Measurements from ENCODE around the gene SEC61A2.
"Not testable (repeated sequence)": the region's sequence is repeated elsewhere in the genome, so short reads cannot be mapped to it uniquely, and the experiment has no call there.

SEC61A2 gene

DNA sequence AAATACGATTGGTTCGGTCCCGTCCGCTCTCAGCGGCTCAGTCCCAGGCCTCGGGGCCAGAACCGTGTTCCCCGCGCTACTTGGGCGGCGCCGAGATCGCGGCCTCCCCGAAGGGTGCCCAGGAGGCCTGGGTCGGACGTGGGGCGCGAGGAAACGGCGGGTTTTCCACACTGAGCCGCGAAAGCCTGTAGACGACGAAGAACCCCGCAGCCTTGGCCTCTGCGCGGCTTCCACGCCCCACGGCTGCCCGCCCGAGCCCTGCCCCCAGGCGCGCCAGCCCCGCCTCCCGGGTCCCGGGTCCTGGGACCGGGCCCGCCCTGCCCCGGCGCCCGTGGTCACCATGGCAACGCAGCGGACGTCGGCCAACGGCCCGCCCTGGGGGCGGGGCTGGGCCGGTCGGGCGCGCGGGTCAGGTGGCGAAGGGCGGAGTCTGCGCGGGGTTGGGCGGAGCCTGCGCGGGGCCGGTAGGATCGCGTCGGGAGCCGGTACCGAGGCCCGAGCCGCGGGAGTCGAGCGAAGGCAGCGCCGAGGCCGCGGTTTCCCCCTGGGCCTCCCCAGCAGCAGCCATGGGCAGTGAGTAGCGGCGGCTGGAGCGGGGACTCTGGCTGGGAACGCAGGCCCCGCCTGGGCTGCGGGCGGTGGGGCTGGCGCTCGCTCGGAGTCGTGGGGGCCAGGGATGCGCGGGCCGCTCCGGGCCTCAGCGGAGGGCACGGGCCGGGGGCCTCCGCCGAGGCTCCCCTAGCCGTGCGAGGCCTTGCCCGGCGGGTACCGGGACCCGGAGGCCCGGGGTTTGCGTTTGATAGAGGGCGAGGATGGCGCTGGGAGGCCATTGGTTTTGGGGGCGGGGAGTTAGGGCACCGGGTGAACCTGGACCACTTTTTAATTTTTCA is at the start of gene SEC61A2:
SEC61A2 (plus strand) TSS at position 456 of the 890 bp plus-strand sequence; CDS start at position 567, 111 bp downstream.
- DNase-seq: peak; percentile 66

DNA sequence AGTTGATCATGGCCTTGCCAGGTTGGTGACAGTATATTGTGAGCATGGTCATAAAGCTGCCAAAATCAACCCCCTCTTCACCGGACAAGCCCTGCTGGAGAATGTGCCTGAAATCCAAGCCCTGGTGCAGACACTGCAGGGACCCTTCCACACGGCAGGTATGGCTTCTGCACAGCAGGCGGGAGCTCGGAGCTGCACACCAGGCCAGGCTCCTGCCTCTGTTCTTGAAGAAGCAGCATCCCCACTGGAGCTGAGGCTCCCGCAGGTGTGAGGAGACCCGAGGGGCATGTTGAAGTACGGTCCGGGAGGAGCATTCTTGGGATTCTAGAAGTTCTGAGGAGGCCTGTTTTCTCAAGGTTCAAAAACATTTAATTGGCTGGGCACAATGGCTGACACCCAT is 48.0 kb upstream of the SEC61A2 start:
- DNase-seq: no peak

DNA sequence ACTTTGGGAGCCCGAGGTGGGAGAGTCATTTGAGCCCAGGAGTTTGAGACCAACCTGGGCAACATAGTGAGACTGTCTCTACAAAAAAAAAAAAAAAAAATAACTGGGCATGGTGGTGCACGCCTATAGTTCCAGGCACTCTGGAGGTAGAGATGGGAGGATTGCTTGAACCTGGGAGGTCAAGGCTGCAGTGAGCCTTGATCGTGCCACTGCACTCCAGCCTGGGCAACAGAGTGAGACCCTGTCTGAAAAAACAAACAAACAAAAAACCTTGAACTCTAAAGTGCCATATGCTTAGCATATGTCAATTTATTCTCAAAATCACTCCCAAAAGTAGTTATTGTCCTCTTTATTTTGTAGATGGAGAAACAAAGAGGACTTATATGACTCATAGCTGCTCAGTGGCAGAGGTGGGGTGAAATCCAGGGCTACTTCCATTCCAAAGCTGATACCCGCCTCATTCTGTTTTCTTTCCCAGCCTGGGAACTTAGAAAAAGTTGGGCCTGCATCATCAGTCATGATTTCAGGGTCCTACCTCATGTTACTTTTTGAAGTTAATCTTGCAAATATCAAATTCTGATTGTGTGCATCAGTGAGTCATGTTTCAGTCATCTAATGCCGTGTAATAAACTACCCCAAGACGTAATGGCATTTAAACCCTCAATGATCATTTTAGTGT is 47.5 kb upstream of the SEC61A2 start:
- no peak for DNase-seq

DNA sequence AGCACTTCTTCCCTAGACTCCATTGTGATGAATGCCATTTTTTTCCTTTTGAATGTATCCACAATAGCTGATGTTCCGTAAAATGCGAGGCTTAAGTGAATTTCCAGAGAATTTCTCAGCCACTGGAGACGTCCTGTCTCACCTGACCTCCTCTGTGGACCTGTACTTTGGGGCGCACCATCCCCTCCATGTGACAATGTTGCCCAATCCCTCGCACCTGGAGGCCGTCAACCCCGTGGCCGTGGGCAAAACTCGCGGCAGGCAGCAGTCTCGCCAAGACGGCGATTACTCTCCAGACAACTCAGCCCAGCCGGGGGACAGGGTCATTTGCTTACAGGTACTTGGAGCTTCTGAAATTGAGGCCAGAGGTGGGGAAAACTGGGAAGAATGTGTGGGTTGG is 40.6 kb upstream of the SEC61A2 start:
- no peak for DNase-seq

DNA sequence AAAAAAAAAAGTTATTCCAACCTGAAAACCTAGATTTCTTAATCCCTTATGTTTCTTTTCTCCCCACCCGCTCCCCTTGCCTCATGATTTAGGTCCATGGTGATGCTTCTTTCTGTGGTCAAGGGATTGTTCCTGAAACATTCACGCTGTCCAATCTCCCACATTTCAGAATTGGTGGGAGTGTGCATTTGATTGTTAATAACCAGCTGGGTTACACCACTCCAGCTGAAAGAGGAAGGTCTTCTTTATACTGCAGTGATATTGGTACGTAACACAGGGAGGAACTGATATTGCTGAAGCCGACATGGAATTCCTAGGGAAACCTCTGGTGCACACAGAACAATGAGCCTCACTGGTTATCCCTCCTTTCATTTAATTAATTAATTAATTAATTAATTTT is 38.1 kb upstream of the SEC61A2 start:
- no peak for DNase-seq

DNA sequence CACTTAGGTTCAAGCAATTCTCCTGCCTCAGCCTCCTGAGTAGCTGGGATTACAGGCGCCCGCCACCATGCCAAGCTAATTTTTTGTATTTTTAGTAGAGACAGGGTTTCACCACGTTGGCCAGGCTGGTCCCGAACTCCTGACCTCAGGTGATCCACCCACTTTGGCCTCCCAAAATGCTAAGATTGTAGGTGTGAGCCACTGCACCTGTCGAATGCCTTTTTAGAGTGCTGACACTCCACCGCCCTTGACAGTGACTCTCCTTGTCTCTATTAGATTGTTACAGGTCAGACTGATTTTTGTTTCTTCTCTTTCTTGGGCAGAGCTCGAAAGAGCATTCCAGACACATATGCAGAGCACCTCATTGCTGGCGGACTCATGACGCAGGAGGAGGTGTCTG is 32.1 kb upstream of the SEC61A2 start:
- not testable (repeated sequence) for DNase-seq

DNA sequence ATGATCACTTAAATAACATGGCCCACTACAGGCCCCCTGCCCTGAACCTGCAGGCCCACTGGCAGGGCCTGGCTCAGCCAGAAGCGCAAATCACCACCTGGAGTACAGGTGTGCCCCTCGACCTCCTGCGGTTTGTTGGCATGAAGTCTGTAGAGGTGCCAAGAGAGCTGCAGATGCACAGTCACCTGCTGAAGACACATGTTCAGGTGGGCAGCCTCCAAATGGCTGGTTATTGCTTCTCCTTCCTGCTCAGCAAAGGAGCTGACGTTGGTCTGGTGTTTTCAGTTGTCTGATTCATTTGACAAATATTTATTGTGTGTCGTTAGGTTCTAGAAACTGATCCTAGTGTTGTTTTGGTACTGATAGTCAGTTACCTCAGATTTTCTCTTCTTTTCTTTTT is 31.7 kb upstream of the SEC61A2 start:
- no peak for DNase-seq

DNA sequence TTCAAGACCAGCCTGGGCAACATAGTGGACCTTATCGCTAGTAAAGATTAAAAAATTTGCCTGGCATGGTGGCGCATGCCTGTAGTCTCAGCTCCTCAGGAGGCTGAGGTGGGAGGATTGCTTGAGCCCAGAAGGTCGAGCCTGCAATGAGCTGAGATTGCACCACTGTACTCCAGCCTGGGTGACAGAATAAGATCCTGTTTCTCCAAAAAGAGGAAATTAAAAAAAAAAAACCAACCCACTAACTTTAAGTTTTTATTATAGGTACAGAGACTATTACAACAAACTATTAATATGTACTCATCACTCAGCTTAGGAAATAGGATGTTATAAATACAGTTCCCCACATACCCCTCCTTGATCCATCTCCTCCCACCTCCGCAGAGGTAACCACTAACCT is 30.5 kb upstream of the SEC61A2 start:
- no peak for DNase-seq

DNA sequence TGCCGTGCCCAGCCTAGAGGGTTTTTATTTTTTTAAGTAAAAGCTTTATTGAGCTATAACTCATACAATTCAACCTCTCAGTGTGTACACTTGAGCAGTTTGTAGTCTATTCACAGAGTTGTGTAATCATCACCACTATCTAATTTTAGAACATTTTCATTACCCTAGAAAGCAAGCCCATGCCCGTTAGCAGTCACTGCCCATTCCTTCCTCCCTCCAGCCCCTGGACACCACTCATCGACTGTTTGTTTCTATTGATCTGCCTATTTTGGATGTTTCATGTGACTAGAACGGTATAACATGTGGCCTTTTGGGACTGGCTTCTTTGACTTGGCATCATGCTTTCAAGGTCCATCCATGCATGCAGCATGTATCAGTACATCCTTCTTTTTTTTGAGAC is 25.7 kb upstream of the SEC61A2 start:
- no peak for DNase-seq

DNA sequence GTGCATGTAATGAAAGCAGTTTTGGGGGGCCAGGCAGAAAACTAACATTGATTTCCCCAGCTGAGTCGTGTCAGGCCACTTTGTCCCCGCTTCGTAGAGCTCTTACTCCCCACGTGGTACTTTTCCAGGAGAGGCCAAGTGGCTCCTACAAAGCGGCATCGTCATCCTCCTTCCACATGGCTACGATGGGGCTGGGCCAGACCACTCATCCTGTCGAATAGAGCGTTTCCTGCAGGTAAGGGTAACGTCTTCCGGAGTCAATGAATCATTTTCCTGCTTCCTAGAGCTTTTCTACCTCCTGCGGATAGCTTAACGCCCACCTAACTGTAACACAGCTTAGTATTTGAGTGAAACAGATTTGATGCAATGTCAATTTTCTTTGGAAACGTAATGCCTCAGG is 21.7 kb upstream of the SEC61A2 start:
- DNase-seq: no peak

DNA sequence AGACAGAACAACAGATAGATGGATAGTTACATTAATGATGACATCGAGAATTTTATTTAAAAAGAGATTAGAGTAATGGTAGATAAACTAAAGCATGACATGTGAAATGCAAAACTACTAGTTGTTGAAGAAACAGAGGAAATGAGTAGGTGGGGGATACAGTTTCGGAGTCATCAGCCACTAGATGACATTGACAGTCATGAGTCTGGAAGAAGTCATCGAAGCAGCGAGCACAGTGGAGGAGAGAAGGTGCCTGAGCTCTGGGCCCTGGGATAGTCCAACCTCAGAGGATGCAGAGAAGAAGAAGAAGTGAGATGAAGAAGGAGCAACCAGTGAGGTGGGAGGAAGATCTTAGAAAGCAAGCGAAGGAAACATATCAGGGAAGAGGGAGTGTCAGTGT is 20.2 kb upstream of the SEC61A2 start:
- DNase-seq: no peak

DNA sequence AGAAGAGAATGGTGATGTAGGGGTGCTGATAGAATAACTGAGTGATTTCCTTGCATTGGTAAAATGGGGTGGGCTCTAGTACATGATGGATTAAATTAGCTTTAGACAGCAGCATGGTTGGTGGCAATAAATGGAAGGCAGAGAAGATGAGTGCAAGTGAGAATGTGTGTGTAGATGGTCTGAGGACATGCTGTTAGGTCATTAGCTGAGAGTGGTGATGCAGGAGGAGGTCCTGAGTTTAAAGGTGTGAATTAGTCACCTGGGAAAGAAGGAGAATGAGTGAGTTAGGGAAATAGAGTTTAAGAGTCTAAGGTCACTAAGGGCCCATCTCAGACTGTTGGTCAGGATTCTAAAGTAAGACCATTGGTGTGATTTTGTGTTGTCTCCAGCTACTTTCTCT is 17.9 kb upstream of the SEC61A2 start:
- no peak for DNase-seq

DNA sequence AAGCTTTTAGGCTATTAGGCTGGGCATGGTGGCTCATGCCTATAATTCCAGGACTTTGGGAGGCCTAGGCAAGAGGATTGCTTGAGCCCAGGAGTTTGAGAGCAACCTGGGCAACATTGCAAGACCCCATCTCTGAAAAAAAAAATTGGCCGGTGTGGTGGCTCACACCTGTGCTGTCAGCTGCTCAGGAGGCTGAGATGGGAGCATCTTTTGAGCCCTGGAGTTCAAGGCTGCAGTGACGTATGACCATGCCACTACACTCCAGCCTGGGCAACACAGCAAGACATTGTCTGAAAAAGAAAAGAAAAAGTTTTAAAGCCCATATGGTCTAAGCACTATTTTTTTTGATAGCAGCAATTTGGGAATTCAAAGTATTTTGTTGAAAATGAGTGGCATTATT is 15.8 kb upstream of the SEC61A2 start:
- DNase-seq: no peak

DNA sequence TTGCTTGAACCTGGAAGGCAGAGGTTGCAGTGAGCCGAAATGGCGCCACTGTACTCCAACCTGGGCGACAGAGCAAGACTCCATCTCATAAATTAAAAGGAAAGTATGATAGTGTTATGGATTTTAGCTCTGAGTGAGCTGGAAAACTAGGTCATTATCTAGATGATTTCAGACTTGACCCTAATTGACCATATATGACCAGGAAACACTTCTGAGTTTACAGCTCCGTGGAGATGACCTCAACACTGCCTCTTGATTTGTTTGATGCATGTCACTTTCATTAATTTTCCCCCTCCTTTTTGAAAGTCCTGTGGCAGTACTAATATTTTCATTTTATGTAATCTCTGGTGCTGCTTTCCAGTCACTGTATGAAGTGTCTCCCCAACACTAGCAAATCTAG is 7.8 kb upstream of the SEC61A2 start:
- DNase-seq: no peak

DNA sequence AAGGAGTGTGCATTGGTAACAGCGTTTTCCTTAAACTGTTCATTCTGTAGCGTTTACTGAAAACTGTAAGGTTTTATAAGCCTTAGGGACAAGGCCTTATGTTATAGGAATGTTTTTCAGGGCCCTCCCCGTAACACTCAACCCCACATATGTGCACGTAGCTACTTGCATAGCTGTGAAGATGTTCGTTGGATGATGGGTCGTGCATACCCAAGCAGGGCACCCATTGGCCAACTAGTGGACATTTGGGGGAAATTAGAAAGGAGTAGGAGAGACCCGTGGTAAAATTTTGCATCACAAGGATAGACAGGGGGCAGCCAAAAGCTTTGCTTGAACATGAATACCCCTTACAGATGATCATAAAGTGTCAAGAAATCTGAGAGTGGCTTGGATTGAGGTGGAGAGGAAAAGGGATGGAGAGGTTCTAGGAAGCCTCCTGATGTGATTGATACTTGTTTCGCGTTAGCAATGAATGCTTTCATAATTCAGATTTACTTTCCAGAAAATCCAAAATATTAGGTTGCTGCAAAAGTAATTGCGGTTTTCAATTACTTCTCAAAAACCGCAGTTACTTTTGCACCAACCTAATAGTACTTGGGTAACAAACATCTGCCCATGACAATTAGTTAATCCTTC is 878 bp downstream of the SEC61A2 start:
- DNase-seq: no peak

DNA sequence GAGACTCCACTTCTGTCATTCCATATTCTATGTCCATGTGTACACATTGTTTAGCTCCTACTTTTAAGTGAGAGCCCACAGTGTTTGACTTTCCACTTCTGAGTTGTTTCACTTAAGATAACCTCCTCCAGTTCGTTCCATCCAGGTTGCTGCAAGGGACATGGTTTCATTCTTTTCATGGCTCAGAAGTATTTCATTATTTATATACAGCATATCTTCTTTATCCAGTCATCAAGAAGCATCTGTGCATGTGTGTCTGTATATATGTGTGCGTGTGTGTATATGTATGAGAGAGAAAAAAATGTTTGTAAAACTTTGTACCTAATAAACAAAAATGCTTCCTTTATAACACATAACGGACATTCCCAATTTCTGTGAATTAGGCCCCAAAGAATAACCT is 6.2 kb downstream of the SEC61A2 start:
- DNase-seq: no peak

DNA sequence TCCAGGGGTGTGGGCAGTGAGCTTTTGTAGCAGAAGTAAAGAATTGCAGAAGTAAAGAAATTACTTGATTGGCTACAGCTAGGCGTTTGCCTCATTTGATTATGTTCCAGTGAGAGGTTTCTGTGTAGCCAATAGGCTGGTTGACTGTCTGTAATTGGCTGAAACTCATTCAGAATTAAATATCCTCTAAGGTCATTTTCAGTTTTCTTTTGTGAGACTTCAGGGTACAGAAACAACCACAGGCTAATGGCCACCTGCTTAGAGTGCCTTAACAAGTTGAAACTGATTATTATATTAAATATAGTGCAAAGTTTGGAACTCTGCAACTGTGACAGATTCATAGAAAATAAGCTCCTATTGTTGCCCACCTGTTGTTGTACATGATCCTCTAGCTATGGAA is 10.6 kb downstream of the SEC61A2 start:
- DNase-seq: no peak

DNA sequence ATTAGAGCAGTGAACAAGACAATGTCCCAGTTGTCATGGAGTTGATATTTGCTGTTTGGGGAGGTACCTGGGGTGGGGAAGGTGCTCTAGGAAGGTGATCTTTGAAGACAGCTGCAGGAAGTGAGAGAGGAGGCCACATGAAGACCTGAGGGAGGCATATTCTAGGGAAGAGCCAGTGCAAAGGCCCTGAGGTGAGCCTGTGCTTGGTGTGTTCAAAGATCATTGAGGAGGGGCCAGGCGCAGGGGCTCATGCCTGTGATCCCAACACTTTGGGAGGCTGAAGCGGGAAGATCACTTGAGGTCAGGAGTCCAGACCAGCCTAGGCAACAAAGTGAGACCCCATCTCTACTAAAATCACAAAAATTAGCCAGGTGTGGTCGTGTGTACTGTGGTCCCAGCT is 15.1 kb downstream of the SEC61A2 start:
- DNase-seq: no peak

DNA sequence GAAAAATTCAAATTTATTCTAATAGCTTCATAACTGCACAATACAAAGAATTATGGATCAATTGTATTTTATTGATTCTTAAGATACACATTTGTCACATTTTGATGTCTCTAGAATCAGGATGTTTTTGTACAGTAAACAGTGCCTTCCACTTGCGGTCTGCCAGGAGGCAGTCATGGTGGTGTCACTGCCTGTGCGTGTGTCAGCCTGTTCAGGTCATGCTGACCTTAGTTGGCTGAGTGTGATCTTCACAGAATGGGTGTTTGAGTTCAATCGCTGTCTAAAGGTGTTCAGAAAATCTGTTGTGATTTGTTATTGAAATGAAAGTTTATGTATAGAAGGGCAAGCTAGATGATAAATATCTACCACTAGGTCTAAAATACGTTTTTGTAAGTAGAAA is 20.7 kb downstream of the SEC61A2 start:
- DNase-seq: no peak

DNA sequence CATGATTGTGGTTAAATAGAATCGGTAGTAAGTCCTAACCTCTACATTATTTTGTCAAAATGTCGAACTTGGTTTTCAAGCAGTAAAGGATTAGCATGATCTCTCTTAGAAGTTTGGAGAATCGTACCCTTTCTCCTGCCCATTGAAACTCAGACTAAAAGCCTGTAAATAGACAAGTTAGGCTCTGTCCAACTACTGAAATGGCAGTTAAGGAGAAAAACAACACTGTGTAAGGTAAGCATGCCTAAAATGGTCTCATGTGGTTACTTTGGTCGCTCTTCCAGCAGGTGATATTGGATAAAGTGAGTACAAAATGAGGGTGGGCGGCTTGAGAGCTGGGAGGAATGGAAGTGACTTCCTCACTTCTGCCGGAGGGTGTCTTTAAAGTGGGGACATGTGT is 25.0 kb downstream of the SEC61A2 start:
- DNase-seq: no peak

DNA sequence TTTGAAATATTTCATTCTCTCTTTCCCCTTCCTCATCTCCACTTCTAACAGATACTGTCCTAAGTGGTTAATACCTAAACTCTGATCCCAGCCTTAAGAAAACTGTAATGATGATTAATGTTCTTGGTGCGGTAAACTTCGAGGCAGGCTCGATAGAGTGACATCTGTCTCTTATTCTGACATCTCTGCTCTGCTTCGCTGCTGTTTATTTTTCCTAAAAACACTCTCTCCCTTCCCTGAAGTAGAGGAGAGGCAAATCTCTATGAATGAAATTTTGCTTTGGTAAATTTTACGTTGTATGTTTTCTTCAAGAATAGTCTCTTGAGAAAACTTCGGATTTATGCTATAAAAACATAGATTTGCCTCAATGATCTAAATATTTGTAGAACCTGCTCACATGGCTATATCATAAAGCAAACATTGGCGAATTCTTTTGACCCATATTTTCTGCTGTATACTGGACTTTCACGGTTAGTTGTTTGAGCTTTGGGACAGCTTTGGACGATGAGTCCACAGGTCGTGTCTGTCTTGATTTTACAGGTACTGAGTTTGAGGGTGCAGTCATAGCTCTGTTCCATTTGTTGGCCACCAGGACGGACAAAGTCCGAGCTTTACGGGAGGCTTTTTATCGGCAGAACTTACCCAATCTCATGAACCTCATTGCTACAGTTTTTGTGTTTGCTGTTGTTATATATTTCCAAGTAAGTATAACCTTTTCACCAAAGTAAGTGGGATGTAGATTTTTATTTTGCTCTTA is 27.1 kb downstream of the SEC61A2 start:
- DNase-seq: no peak

DNA sequence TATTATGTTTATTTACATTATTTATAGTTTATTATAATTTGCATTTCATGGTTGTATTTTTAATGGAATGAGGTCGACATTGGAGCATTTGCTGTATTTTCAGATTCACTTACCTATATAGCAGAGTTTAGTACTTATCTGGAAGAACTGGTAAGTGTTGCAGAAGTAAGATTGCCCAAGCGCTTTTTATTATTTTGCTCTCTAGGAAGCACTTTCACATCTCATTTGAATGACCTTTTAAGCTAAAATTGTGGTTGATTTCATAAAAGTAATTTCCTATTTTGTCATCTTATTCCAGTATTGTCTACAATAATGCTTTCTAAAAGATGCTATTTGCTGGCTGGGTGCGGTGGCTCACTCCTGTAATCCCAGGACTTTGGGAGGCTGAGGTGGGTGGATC is 28.6 kb downstream of the SEC61A2 start:
- no peak for DNase-seq

DNA sequence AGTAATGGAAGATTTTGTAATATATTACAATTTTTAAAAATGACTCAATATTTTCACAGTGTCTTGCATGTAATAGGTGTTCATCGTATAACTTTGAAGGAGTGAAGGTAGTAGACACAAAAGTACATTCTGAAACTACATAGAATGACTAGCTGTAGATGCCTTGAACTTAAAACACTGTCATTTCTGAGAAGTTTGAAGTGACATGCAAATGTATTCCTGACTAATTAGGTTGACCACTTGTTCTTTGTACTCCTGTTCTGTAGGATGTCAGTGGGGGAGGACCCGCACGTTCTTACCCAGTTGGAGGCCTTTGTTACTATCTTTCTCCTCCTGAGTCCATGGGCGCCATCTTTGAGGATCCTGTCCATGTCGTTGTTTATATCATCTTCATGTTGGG is 31.2 kb downstream of the SEC61A2 start:
- DNase-seq: no peak

Data from NCI-H1048 (cell line).